Fibroblast of lung (primary cell): ENCODE results near the gene PCMTD2. TPM values are rescaled to one million over a fixed set of nuclear protein-coding genes. Genes with fewer than 3 reads are reported as not detected.

Source experiments
- DNase-seq, 2 donors: peaks; one replicate each; pipeline versions ENCODE4 v3.0.0 to v3.0.0-alpha.2; 2010; ENCODE audit warnings: low read depth in 2 of 2
- H2AFZ ChIP-seq: 2 replicates; pipeline ENCODE4 v1.5.1; 2012; ENCODE audit warnings: low read length, control low read depth, inconsistent platforms
- H3K27ac ChIP-seq: 2 replicates; pipeline ENCODE4 v1.5.1; 2011; ENCODE audit warnings: low read length, control low read depth; ENCODE audit not compliant: insufficient read depth
- H3K27me3 ChIP-seq: 2 replicates; pipeline ENCODE4 v1.5.1; 2011; ENCODE audit warnings: mild to moderate bottlenecking, low read length; ENCODE audit not compliant: control insufficient read depth, insufficient read depth
- H3K36me3 ChIP-seq: 2 replicates; pipeline ENCODE4 v1.5.1; 2011; ENCODE audit warnings: low read length; ENCODE audit not compliant: control insufficient read depth, insufficient read depth
- H3K4me1 ChIP-seq: 2 replicates; pipeline ENCODE4 v1.5.1; 2011; ENCODE audit warnings: low read length; ENCODE audit not compliant: control insufficient read depth, insufficient read depth; ENCODE audit errors: extremely low read depth
- H3K4me2 ChIP-seq: 2 replicates; pipeline ENCODE4 v1.5.1; 2011; ENCODE audit warnings: low read length, control low read depth; ENCODE audit not compliant: insufficient read depth; ENCODE audit errors: extremely low read depth
- H3K4me3 ChIP-seq, 4 experiments: fragments of 200-600 bp in 1 of 4; sonication (generic) in 1 of 4; replicated peaks in 1 of 4; 2 replicates each; pipeline ENCODE4 v1.5.1; 2011 to 2016; ENCODE audit warnings: low read length in 4 of 4, low read depth in 3 of 4, mild to moderate bottlenecking in 3 of 4, control low read depth in 2 of 4, inconsistent platforms in 1 of 4, mixed read lengths in 1 of 4; ENCODE audit not compliant: insufficient read depth in 1 of 4; ENCODE audit errors: control extremely low read depth in 1 of 4
- H3K79me2 ChIP-seq: 2 replicates; pipeline ENCODE4 v1.5.1; 2012; ENCODE audit warnings: mild to moderate bottlenecking, low read length, inconsistent platforms; ENCODE audit not compliant: control insufficient read depth, insufficient read depth
- H3K9ac ChIP-seq: 2 replicates; pipeline ENCODE4 v1.5.1; 2011; ENCODE audit warnings: mild to moderate bottlenecking, low read length, control low read depth; ENCODE audit not compliant: insufficient read depth
- H3K9me3 ChIP-seq: 2 replicates; pipeline ENCODE4 v1.5.1; 2012; ENCODE audit warnings: low read depth, low read length; ENCODE audit not compliant: control insufficient read depth, insufficient read depth
- H4K20me1 ChIP-seq: 2 replicates; pipeline ENCODE4 v1.5.1; 2011; ENCODE audit warnings: low read length; ENCODE audit not compliant: control insufficient read depth, insufficient read depth; ENCODE audit errors: extremely low read depth
- EZH2 ChIP-seq: IDR thresholded peaks from 2 replicates; pipeline ENCODE4 v1.5.1; 2012; ENCODE audit warnings: low read length, control low read depth, mild to moderate bottlenecking; ENCODE audit errors: missing control alignments
- polyA plus RNA-seq, 2 donors: library from polyadenylated mRNA; depleted of rRNA in 1 of 2; stranded (reverse) in 1 of 2; unstranded in 1 of 2; fragments of >200 nt; gene quantifications; 2 replicates each; pipeline ENCODE4 v1.2.1, GENCODE V29; 2011 to 2012; ENCODE audit warnings: missing spikeins in 1 of 2
- total RNA-seq: library from RNA; depleted of rRNA; stranded (reverse); fragments of >200 nt; gene quantifications from 2 replicates; pipeline ENCODE4 v1.2.1, GENCODE V29; 2014
- TF ChIP-seq, protein P1 (sequence below), 2 donors: IDR thresholded peaks in 1 of 2; conservative IDR thresholded peaks in 1 of 2; 1 replicate in 1 of 2; 2 replicates in 1 of 2; pipeline ENCODE4 v1.5.1; 2011 to 2012; ENCODE audit warnings: low read length in 2 of 2, control low read depth in 1 of 2, inconsistent platforms in 1 of 2, low read depth in 1 of 2, mild to moderate bottlenecking in 1 of 2

The PCMTD2 gene
- total and polyA plus RNA-seq, 2 donors (not counting 1 experiment from before 2014, with no cell fraction given) = 39.5 to 42.9 TPM

DNA sequence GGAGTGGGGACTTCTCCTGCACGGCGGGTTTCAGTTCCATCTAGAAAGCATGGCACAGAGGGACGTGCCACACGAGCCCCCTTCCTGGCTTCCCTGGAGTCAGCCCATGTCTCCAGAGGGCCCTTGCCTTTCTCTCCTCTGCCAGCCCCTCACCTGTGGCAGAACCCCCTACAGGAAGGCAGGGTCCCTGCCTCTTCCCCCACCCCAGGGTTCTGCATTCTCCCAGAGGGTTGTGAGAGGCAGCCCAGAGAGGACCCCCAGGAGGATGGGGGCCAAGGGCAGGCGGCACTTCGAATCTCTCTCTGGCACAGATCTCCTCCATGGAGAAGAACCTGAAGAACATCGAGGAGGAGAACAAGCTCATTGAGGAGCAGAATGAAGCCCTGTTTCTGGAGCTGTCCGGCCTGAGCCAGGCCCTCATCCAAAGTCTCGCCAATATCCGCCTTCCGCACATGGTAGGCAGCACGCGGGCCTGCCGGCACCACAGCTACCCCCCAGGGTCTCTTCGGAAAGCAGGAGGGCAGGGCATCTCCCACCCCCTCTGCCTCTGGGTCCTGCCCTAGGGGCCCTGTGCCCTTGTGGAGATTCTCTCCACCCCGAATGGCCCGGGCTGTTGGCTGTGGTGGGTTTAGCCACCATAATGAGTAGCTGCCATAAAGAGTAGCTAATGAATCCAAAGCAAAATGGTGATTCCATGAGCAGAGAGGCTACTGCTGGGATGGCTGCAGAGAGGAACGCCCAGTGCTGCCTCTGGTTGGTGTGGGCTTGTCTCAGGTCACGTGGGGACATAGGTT lies 15.9 kb upstream of the PCMTD2 start:
- no peaks in the 10 kb centered on the region for H3K9me3 ChIP-seq
- no peaks in the 10 kb centered on the region for H3K4me1 ChIP-seq
- H3K9ac ChIP-seq = no peak overlapping the region
- H2AFZ ChIP-seq = no peak overlapping the region
- TF ChIP-seq, protein P1, sequence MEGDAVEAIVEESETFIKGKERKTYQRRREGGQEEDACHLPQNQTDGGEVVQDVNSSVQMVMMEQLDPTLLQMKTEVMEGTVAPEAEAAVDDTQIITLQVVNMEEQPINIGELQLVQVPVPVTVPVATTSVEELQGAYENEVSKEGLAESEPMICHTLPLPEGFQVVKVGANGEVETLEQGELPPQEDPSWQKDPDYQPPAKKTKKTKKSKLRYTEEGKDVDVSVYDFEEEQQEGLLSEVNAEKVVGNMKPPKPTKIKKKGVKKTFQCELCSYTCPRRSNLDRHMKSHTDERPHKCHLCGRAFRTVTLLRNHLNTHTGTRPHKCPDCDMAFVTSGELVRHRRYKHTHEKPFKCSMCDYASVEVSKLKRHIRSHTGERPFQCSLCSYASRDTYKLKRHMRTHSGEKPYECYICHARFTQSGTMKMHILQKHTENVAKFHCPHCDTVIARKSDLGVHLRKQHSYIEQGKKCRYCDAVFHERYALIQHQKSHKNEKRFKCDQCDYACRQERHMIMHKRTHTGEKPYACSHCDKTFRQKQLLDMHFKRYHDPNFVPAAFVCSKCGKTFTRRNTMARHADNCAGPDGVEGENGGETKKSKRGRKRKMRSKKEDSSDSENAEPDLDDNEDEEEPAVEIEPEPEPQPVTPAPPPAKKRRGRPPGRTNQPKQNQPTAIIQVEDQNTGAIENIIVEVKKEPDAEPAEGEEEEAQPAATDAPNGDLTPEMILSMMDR (conservative IDR thresholded peaks at IDR 0.05 in 1 of 2, IDR thresholded peaks at IDR 0.05 in 1 of 2; ENCODE audit: low read depth in 1 of 2, low read length in 2 of 2) = no peak
- TF ChIP-seq EZH2 = no peak
- H3K4me2 ChIP-seq = no peak overlapping the region
- H3K27ac ChIP-seq = no peak overlapping the region
- peaks cover 2% of the 10 kb centered on the region for H3K27me3 ChIP-seq
- no peaks in the 10 kb centered on the region for H3K79me2 ChIP-seq
- H3K4me3 ChIP-seq = no peak overlapping the region
- H4K20me1 ChIP-seq = no peaks in the 10 kb centered on the region
- no peaks in the 10 kb centered on the region for H3K36me3 ChIP-seq
- DNase-seq = no peak

DNA sequence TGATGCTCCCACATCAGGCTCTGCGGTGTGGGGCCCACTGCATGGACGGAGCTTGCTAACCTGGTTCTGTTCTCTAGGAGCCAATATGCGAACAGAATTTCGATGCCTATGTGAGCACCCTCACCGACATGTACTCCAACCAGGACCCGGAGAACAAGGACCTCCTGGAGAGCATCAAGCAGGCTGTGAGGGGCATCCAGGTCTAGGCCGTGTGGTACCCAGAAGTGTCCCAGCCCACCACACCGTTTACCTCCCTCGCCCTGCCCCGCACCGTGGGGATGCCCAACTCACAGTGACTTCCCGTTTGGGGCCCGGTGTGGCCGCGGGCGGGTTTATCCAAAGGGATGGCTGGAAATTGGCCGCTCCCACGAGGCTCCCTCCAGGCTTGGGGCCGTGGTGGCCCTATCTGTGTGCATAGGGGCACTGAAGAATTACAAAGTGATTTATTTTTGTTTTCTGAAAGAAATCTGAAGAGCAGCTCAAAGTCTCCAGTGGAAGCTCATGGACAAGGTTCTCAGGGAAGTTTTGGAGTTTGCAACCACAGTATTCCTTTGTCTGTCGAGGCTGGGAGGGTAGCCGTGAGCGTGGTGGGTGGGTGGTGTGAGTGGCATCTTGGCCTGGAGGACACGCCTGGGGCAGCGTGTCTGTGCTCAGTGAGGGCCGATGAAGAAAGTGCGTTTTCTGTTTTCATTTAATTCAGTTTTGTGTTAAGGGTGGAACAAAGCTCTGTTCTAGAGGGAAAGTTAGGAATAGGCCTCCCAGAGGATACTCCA lies 15.1 kb upstream of the PCMTD2 start:
- Histone ChIP-seq H3K9me3 (no peaks in the 10 kb centered on the region), H4K20me1 (no peaks in the 10 kb centered on the region), H3K4me1 (no peaks in the 10 kb centered on the region), H3K9ac (no peak overlapping the region), H3K27me3 (peaks cover 2% of the 10 kb centered on the region), H3K79me2 (no peaks in the 10 kb centered on the region), H3K36me3 (no peaks in the 10 kb centered on the region), H3K27ac (no peak overlapping the region), H3K4me2 (no peak overlapping the region), H3K4me3 (no peak overlapping the region), H2AFZ (no peak overlapping the region)
- no peak for TF ChIP-seq EZH2
- no peak for DNase-seq

DNA sequence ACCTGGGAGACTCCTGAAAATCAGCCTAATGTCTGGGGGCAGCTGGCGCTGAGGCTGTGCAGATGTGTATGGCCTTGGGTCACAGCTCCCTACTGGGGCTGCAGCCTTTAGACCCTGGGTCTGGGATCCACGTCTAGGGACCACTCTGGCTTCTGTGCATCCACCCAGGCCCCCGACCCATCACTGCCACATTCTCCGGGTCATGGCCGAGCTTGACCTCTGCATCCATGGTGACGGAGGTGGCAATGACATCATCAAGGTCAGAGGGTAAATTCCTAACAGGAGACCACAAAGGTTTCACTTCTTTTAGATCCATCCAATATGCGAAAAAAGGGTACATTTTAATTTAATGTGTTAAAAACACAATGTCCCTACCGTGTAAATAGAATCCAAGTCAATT lies 14.5 kb upstream of the PCMTD2 start:
- no peaks in the 10 kb centered on the region for H4K20me1 ChIP-seq
- DNase-seq = no peak
- no peak overlapping the region for H3K27ac ChIP-seq
- TF ChIP-seq EZH2 = no peak
- TF ChIP-seq, protein P1 (conservative IDR thresholded peaks at IDR 0.05 in 1 of 2, IDR thresholded peaks at IDR 0.05 in 1 of 2; ENCODE audit: low read depth in 1 of 2, low read length in 2 of 2) = no peak
- no peak overlapping the region for H2AFZ ChIP-seq
- H3K79me2 ChIP-seq = no peaks in the 10 kb centered on the region
- H3K27me3 ChIP-seq = peaks cover 2% of the 10 kb centered on the region
- no peak overlapping the region for H3K9ac ChIP-seq
- no peak overlapping the region for H3K4me2 ChIP-seq
- H3K9me3 ChIP-seq = no peaks in the 10 kb centered on the region
- no peak overlapping the region for H3K4me3 ChIP-seq
- H3K4me1 ChIP-seq = no peaks in the 10 kb centered on the region
- no peaks in the 10 kb centered on the region for H3K36me3 ChIP-seq
